GM19240 (cell line): ENCODE data around the gene LYPD8.

Experiments used
- DNase-seq: peaks from one replicate; pipeline ENCODE4 v3.0.0; 2011; ENCODE audit warnings: low spot score; ENCODE audit not compliant: insufficient read length

The LYPD8 gene

DNA sequence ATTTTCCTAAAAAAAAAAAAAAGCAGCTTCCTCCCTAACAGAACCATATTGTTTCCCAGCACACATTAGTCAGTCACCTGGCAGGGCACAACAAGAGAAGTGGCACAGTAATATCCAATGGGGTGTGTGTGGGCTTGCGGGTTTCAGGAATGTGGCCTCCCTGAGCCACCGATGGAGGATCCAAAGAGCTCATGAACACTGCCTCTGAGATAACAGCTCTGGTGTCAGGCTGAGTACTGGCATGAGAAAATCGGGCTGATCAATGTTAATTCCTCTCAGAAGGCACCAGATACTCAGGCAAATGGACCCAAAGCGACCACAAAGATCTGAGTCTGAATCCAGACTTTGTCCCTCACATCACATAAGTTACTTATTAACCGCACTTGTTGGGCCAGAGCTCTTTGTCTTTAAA is 2.2 kb upstream of the LYPD8 start:
- DNase-seq: no peak

DNA sequence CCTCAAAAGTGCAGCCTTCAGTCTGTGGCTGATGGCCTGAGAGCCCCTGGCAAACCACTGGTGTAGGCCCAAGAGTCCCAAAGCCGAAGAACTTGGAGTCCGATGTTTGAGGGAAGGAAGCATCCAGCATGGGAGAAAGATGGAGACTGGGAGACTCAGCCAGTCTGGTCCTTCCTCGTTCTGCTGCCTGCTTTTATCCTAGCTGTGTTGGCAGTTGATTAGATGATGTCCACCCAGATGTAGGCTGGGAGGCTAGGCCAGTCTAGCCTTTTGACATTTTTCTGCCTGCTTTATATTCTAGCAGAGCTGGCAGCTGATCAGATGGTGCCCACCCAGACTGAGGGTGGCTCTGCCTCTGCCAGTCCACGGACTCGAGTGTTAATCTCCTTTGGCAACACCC is 1.1 kb upstream of the LYPD8 start:
- DNase-seq: no peak

GRCh38 chr1:248756151-248756550 is 592 bp upstream of the LYPD8 start:
- DNase-seq: no peak

- no peak for DNase-seq
Observed at GRCh38 chr1:248753708-248754280, 1.8 kb downstream of the LYPD8 start.

- no peak for DNase-seq
Observed at GRCh38 chr1:248753029-248753594, 2.4 kb downstream of the LYPD8 start.

DNA sequence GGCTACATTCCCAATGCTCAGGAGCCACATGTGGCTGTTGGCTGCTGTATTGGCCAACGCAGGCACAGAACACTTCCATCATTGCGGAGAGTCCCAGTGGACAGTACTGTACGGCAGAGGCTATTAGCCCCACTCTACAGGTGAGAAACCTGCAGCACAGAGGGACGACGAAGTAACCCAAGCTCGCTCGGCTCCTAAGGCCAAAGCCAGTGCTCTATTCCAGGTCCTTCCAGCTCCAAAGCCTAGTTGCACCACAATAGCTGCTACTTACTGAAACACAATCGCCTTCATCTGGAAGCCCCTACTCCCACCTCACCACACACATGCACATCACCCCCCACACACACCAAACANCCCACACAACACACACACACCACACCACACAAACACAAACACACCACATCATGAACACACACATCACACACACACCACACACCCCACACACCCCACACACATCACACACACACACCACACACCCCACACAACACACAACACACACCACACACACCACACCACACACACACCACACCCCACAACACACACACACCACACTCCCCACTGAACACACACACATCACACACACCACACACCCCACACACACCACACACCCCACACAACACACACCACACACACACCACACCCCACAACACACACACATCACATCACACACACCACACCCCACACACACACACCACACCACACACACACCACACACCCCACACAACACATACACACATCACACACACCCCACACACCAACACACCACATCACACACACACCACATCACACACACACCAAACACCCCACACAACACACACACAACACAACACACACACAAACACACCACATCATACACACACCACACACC is 3.2 kb downstream of the LYPD8 start:
- no peak for DNase-seq

- DNase-seq: no peak
Observed at GRCh38 chr1:248751635-248752034, 3.9 kb downstream of the LYPD8 start.

- DNase-seq: no peak
Observed at GRCh38 chr1:248751142-248751541, 4.4 kb downstream of the LYPD8 start.

GRCh38 chr1:248750496-248750895 is 5.1 kb downstream of the LYPD8 start:
- no peak for DNase-seq

DNA sequence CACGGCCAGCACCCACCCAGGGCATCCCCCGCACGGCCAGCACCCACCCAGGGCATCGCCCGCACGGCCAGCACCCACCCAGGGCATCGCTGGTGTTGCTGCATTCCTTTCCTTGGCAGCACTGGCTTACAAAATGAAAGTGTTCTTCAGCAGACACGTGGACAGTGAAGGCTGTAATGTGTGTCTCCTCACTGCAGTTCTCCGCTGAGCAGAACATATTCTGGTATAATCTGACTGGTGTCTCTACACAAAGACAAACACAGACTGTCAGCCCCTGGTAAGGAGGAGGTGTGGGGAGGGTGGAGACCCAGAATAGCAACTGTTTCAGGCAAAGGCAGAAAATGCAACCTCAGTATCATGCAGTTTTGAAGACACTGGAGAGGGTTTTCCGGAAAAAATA is 7.3 kb downstream of the LYPD8 start:
- no peak for DNase-seq

DNA sequence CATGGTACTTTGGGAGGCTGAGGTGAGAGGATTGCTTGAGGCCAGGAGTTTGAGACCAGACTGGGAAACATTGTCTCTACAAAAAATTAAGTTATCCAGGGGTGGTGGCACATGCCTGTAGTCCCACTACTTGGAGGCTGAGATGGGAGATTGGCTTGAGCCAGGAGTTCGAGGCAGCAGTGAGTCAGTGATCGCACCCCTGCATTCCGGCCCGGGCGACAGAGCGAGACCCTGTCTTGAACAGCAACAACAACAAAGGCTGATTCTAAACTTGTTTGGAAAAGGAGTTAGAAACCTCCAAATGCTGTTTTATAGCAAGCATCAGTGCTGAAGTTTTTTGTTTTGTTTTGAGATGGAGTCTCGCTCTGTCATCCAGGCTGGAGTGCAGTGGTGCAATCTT is 14.7 kb downstream of the LYPD8 start:
- no peak for DNase-seq

DNA sequence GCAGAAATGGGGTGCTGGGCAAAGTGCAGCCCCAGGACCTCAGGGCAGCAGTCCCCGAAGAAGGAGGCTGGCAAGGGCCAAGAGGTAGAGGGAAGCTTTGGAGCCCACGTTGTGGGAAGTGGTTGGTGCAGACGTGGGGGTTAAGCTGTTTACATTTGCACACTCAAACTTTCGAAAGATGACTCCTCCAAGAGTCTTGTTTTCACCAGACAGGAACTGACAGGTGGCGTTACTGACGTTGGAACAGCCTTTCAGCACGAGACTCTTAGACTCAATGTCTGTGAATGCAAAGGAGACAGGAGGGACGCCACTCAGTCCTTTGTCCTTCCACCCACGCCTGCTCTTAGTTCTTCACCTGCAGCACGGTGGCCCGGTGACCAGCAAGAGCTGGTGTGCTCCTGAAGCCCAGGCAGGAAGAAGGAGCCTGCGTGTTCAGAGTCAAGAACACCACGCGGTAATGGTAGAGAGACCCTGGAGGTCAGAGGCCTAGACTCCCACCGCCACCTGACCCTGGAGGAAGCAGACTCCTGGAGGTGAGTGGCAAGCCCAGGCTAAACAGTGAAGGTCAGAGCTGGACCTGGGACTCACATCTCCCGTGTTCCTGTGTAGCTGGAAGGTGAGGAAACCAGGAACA is 15.9 kb downstream of the LYPD8 start:
- no peak for DNase-seq

DNA sequence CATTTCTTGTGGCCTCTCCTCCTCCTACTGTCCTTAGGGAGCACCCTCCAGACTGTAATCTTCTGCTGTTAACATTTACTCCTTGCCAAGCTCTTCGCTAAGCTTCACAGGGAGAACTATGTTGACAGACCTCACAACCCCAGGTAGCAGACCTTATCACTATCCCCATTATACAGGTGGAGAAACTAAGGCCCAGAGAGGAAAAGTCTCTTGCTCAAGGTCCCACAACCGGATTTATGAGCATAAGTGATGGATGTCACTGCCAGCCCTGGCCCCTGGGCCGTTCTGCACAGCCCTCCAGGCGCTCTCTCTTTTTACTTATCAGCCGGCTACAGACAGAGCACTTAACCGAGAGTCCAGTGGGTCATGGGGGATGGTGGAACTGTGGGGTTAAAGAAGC is 18.1 kb downstream of the LYPD8 start:
- no peak for DNase-seq

GRCh38 chr1:248736977-248737376 is 18.6 kb downstream of the LYPD8 start:
- DNase-seq: no peak

DNA sequence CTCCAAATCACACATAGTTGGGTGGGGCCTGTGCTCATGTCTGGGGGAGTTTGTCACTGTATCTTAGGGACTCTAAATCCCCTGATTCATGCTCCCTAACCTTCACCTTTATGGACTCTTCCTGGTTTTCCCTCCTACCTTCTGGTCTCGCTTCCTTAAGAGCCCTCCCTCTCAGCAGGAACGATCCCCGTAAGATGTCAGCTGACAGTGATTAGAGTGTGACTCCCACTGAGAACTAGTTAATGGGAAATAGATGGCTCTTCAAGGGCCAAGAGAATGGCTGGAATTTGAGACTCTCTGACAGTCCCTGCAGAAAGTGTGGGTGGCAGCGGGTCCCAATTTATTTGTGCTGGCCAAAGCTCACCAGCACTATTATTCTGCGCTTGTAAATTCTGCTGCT is 22.0 kb downstream of the LYPD8 start:
- DNase-seq: no peak

DNA sequence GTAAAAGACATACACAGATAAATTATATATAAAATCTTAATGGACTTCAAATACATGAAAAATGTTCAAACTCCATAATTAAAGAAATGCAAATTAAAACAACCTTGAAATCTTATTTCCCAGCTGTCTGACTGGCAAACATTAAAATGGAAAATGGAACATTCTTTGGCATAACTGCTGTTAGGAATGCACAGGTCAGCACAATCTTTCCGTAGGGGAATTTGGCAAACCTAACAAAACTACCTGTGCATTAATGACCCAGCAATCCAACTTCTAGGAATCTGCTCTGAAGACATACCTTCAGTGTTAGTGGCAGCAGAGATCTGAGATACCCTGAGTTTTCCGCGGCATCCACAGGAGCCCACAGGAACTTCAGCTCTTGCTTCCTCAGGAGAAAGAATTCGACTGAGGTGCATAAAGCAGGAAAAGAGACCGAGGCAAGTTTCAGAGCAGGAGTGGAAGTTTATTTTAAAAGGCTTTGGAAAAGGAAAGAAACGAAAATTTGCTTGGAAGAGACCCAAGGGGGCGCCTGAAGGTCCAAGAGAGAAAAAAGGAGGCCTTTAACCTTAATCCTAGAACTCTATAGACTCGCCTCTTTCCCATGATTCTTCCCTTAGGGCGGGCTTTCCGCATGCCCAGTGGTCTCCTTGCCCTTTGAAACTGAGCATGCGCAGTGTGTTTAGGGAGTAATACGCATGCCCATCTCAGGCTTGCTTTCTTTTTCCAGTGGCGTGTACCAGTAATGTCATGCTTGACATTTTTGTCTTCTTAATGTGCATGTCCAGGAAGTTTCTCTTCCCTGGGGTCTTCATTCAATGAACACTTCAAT is 24.8 kb downstream of the LYPD8 start:
- no peak for DNase-seq

- no peak for DNase-seq
Observed at GRCh38 chr1:248714248-248714647, 41.3 kb downstream of the LYPD8 start.

- no peak for DNase-seq
Observed at GRCh38 chr1:248710305-248710900, 45.2 kb downstream of the LYPD8 start.

GRCh38 chr1:248704606-248705005 is 51.0 kb downstream of the LYPD8 start:
- no peak for DNase-seq

DNA sequence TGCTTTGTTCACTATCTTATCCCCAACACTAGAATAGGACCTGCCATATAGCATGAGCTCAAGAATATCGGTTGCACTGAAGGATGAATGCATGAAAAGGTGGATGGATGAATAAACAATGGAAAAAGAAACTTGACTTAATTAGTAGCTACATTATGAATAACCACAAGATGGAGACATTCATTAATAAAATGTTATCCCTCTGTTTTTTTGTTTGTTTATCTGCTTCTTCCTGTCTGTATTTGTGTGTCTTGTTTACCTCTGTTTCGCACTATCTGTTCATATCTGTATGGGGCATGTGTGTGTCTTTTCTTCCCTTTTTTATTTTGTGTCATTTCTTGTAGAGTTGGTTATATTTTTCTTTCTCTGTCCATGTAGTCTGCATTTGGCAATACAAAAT is 51.9 kb downstream of the LYPD8 start:
- no peak for DNase-seq

DNA sequence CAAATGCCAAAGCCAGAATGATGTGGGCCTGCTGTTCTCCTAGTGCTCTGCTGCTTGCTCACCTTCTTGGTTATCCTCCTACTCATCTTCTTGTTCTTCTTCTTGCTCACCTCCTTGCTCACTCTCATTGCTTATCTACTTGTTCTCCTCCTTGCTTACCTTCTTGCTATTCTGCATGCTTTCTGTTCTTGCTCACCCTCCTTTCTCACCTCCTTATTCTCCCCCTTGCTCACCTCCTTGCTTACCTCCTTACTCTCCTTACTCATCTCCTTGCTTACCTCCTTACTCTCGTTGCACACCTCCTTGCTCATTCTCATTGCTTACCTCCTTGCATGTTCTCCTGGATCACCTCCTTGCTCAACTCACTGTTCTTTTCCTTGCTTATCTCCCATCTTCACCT is 52.8 kb downstream of the LYPD8 start, which contains the start of gene OR14I1:
OR14I1 (minus strand) TSS at position 53 of the 400 bp plus-strand sequence.
- no peak for DNase-seq
